K562 (cell line): ENCODE data around the gene LTK. TPM values are rescaled to one million over a fixed set of nuclear protein-coding genes. Genes with fewer than 3 reads are reported as not detected.

ENCODE experiments used
- CHD1 ChIP-seq: fragments of 200-600 bp; sonication (generic); IDR thresholded peaks from one replicate; pipeline ENCODE4 v1.6.1; 2012; ENCODE audit warnings: mild to moderate bottlenecking, moderate library complexity, low read length, inconsistent platforms
- E4F1 ChIP-seq: fragments of 250-450 bp; sonication (Bioruptor Pico); IDR thresholded peaks from 2 replicates; pipeline ENCODE4 v1.5.0; 2021; ENCODE audit warnings: mild to moderate bottlenecking, borderline replicate concordance
- FOXP4 ChIP-seq: sonication (generic); formaldehyde crosslinking; IDR thresholded peaks from 2 replicates; pipeline ENCODE4 v1.8.0; 2022; ENCODE audit warnings: mild to moderate bottlenecking, missing genetic modification reagents, borderline replicate concordance
- GTF2F1 ChIP-seq: IDR thresholded peaks from 2 replicates; pipeline ENCODE4 v1.6.1; 2011; ENCODE audit warnings: low read depth, low read length, improper control_type of control experiment
- HOMEZ ChIP-seq: fragments of 250-450 bp; sonication (Bioruptor Pico); IDR thresholded peaks from 2 replicates; pipeline ENCODE4 v1.4.0; 2020; ENCODE audit warnings: mild to moderate bottlenecking, moderate library complexity
- NR1H2 ChIP-seq: sonication (generic); formaldehyde crosslinking; IDR thresholded peaks from 2 replicates; pipeline ENCODE4 v1.4.0; 2020; ENCODE audit warnings: mild to moderate bottlenecking, missing genetic modification reagents
- POLR3G ChIP-seq: IDR thresholded peaks from 2 replicates; pipeline ENCODE4 v1.6.1; 2011; ENCODE audit not compliant: insufficient read length, insufficient replicate concordance; ENCODE audit errors: extremely low read depth
- REST ChIP-seq, 2 experiments: fragments of 450-650 bp; formaldehyde crosslinking in 1 of 2; IDR thresholded peaks; 2 replicates each; pipeline versions ENCODE4 v1.4.0 to v1.6.1; 2014 to 2020; ENCODE audit warnings: mild to moderate bottlenecking in 2 of 2, borderline replicate concordance in 1 of 2, low read depth in 1 of 2
- ZBTB1 ChIP-seq: sonication (generic); formaldehyde crosslinking; IDR thresholded peaks from 2 replicates; pipeline ENCODE4 v1.8.1; 2023; ENCODE audit warnings: missing genetic modification reagents, low read depth, mild to moderate bottlenecking, borderline replicate concordance
- ZNF232 ChIP-seq: sonication (generic); formaldehyde crosslinking; IDR thresholded peaks from 2 replicates; pipeline ENCODE4 v1.8.0; 2022; ENCODE audit warnings: mild to moderate bottlenecking, missing genetic modification reagents
- polyA plus RNA-seq, 8 experiments: library from polyadenylated mRNA; depleted of rRNA in 4 of 8; stranded (reverse) in 5 of 8; unstranded in 3 of 8; fragments of >200 nt; fragmentation: Nextera tagmentation in 2 of 8; fragmentation: Illumina TruSeq in 1 of 8; extraction: Ambion mirVana in 2 of 8; extraction: Trizol in 1 of 8; gene quantifications; 2 replicates each; pipeline versions ENCODE4 v1.2.1 to v1.2.3, GENCODE V29; 2011 to 2014; ENCODE audit warnings: inconsistent platforms in 1 of 8, missing spikeins in 1 of 8
- total RNA-seq, 7 experiments: library from RNA; depleted of rRNA in 6 of 7; stranded (reverse); fragments of >200 nt in 6 of 7; fragmentation: Illumina TruSeq in 2 of 7; extraction: Trizol in 2 of 7; gene quantifications; 2 replicates each; pipeline versions ENCODE4 v1.2.1 to v1.2.3, GENCODE V29; 2011 to 2021; ENCODE audit warnings: low replicate concordance in 1 of 7

LTK gene
- total and polyA plus RNA-seq, 9 of the 15 experiments (the other 6 are each of a cell fraction or from before 2014, with no cell fraction given) = 0.25 to 4.4 (median 1.8) TPM

GRCh38 chr15:41495736-41496599 is 17.7 kb downstream of the LTK start (continued):
- TF ChIP-seq HOMEZ (CRISPR knock-in tag) (no peak), GTF2F1 (0 out of 2 replicates have a peak, but pooled peaks have one; percentile 8), NR1H2 (CRISPR knock-in tag) (no peak), FOXP4 (no peak), ZNF232 (no peak), E4F1 (CRISPR knock-in tag) (no peak), POLR3G (no peak), ZBTB1 (CRISPR knock-in tag) (0 out of 2 replicates have a peak, but pooled peaks have one; percentile 39), REST (IDR thresholded peaks at IDR 0.05; ENCODE audit: borderline replicate concordance) (no peak), REST (CRISPR knock-in tag; IDR thresholded peaks at IDR 0.05; ENCODE audit: low read depth) (no peak; the same call in 1 of the 2 replicates), CHD1 (no peak)
